Measurements from ENCODE around the gene AGPAT1.

- TF ChIP-seq, protein P1, sequence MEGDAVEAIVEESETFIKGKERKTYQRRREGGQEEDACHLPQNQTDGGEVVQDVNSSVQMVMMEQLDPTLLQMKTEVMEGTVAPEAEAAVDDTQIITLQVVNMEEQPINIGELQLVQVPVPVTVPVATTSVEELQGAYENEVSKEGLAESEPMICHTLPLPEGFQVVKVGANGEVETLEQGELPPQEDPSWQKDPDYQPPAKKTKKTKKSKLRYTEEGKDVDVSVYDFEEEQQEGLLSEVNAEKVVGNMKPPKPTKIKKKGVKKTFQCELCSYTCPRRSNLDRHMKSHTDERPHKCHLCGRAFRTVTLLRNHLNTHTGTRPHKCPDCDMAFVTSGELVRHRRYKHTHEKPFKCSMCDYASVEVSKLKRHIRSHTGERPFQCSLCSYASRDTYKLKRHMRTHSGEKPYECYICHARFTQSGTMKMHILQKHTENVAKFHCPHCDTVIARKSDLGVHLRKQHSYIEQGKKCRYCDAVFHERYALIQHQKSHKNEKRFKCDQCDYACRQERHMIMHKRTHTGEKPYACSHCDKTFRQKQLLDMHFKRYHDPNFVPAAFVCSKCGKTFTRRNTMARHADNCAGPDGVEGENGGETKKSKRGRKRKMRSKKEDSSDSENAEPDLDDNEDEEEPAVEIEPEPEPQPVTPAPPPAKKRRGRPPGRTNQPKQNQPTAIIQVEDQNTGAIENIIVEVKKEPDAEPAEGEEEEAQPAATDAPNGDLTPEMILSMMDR (conservative IDR thresholded peaks at IDR 0.05; ENCODE audit: low read length): no peak
- TF ChIP-seq EZH2phosphoT487 (IDR thresholded peaks at IDR 0.05; ENCODE audit: borderline replicate concordance, low read depth, low read length): no peak
Measured at GRCh38 chr6:32181148-32181702, 5.3 kb upstream of the AGPAT1 start.
